HG03045 (cell line): ENCODE data around the gene TMEM176B.

Experiments used
- ATAC-seq: cut with Tn5 transposase; IDR thresholded peaks from one replicate; pipeline ENCODE4 v1.9.1; 2021; ENCODE audit warnings: mild to moderate bottlenecking, moderate library complexity; ENCODE audit not compliant: unreplicated experiment

The TMEM176B gene

GRCh38 chr7:150799741-150800580, at the start of gene TMEM176B:
Gene TMEM176B, minus strand, starts transcription at chr7:150800364. Its CDS starts 3,795 bp downstream, at chr7:150796569.
- no peak for ATAC-seq

DNA sequence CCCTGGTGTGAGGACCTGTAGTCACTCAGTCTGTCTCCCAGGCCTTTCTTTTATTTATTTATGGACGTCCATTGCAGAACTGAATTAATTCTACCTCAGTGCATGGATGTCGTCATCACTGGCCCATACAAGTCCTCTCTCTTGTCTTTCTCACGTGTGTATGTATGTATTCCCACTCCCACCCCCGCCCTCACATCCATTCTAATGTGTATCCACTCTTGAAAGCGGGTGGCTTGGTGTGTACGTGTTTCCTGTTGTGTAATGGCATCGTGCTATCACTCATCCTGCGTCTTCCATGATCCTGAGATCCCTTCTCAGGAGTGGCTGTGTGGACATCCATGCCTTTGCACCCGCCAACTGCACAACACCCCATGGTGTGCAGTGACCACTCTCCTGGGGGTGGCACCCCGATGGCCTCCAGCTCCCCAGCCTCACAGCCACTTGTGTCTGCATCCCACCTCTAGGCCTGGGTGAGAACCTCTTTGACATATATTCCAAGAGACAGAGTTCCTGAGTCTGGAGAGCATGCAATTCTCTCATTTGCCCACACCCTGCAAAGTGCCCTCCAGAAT, 49.1 kb upstream of the TMEM176B start:
- ATAC-seq, result no peak

DNA sequence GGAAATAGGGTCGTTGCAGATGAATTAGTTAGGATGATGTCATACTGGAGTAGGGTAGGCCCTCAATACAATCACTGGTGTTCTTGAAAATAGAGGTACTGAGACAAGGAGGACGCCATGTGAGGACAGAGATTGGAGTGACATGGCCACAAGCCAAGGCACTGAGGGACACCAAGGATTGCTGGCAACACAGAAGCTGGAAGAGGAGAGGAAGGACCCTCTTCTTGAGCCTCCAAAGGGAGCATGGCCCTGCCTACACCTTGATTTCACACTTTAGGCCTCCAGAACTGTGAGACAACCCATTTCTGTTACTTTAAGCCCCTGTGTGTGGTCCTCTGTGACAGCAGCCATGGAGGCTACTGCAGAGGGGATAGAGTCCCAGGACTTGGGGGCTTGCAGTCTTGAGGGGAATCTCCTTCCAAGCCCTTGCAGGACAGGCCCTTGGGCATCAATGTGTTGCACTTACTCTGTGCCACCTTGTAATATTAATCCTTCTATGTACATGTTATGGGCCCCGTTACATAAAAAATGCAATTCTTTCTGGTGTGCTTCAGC, 48.5 kb upstream of the TMEM176B start:
- ATAC-seq, result no peak

DNA sequence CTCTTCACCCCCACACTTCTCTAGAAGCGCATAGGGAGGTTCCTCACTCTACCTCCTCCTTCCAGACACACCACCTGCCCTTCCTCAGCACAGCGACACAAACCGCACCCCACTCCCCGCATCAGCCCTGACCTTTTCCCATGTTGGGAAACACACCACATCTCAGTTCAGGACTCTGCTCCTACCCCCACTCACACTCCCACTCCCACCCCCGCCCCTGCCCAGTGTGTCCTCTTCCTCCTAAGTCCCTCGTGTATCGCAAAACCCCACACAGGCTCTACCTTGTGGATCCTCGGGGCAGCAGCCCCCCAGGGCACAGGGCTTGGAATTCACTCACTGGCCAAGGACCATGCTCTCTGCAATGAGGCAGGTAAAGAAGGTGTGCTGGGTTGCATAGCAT, 47.9 kb upstream of the TMEM176B start:
- no peak for ATAC-seq

DNA sequence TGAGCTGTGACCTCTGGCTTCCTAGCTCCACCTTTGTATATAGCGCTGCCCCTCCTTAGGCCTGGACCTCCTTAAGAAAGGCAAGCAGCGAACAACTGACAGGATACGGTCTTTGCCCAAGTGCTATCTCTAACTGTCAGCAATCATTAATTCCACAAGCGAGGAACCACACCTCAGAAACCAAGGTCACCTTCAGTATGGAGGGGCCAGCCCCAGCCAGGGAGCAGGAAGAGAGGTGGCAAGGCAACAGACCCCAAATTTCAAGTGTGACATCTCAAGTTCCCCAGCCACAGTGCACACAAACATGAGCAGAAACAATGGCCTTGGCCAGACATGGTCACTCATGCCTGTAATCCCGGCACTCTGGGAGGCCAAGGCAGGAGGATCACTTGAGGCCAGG, 47.4 kb upstream of the TMEM176B start:
- no peak for ATAC-seq

GRCh38 chr7:150846291-150847115, 46.3 kb upstream of the TMEM176B start:
- no peak for ATAC-seq

GRCh38 chr7:150845421-150845861, 45.3 kb upstream of the TMEM176B start:
- no peak for ATAC-seq

DNA sequence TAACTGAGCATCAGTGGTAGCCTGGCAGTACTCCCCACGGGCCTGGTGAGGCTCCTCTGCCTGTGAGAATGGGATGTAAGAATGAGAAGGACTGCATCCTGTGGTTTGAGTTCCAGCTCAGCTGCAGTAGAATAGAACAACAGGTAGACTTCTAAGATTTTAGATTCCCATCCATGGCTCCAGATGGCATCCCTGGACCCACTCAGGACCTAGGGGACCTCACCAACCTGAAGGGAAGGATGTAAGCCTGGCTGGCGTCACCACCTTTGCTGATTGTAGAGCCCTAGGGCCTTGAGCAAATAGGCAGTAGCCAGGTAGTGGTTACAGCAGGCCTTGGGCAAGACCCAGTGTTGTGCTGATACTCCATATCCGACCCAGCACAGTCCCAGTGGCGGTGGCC, 42.6 kb upstream of the TMEM176B start:
- no peak for ATAC-seq

GRCh38 chr7:150842018-150842417, 41.9 kb upstream of the TMEM176B start:
- no peak for ATAC-seq

DNA sequence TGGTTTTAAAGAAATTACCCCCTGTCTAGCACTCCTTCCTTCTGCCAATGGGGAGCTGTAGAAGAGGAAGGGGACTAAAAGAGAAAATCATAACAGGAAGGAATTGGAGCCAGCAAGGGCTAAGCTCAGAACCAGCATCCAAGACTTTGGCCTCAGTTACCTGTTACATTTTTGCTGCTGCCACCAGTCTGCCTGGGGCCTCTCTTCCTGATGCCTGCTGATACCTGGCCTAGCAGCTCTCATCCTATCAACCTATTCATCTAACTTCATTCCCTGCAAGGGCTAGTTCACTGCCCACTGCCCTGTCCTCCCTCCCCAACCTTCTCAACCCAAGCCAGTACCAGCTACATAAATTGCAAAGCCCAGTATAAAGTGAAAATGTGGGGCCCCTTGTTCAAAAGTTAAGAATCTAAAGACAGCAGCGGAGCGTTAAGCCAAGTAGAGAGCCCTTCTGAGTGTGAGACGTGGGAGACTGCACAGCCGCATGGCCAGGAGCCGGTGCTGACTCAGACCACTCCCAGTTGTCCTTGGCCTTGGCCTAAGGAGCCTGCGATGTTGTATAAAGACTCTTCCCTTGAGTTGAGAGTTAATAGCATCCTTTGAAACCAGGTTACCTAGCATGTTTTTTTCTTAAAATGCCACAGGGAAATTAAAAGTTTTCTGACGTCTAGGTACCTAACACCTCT, 38.9 kb upstream of the TMEM176B start:
- no peak for ATAC-seq

DNA sequence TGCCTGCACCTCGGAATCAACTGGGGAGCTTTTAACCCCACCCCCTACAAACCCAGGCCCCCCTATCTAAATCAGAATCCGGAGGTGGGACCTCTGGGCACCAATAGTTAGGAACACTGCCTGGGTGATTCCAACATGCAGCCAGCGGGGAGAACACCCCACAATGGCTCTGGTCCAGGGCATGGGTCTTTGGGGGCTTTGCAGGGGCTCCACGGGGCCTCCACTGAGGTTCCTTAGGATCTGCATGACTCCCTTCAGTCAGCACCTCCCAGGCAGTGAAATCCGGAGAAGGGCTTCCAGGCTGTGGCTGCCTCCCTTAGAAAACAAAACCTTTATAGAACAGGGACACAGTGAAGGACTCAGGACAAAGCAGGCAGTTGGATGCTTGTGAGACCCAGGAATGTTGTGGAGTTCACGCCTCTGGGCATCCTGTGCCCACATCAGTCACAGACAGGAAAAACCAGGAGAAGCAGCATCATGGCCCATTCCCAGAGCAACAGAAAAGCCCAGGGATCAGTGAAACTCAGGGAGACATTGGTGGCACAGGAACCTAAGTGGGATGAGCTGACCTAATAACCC, 35.6 kb upstream of the TMEM176B start:
- ATAC-seq, result no peak

GRCh38 chr7:150835019-150835418, 34.9 kb upstream of the TMEM176B start:
- ATAC-seq, result no peak

GRCh38 chr7:150831851-150832250, 31.7 kb upstream of the TMEM176B start:
- no peak for ATAC-seq

GRCh38 chr7:150830937-150831336, 30.8 kb upstream of the TMEM176B start:
- no peak for ATAC-seq

DNA sequence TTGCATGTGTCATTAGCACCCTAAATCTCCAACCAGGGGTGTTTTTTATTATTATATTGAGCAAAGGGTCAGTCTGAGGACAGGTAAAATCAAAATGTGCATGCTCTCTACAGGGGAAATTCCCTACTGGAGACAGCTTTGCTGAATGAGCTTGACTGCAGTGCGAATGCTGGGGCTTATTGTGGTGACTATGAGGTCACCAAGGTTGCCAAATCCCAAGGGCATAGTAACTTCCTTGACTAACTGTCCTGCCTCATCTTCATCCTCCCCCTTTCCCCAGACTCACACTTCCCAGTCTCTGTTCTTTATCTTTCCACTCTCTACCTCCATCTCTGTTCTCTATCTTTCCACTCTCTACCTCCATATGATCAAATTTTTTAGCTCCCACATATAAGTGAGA, 29.3 kb upstream of the TMEM176B start:
- no peak for ATAC-seq

DNA sequence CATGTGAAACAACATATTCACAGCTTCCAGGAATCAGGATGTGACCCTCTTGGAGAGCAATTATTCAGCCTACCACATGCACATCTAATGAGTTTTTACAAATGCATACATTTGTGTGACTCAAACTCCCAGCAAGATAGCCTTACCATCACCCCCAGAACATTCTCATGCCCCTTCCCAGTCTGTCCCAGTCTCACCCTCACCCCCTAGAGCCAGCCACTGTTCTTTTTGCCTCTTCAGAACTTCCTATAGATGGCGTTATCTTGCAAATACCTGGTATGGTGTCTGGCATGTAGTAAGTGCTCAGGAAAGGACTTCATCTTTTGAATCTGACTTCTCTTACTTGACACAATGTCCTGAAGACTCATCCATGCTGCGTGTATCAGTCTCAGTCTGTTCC, 28.2 kb upstream of the TMEM176B start:
- no peak for ATAC-seq

DNA sequence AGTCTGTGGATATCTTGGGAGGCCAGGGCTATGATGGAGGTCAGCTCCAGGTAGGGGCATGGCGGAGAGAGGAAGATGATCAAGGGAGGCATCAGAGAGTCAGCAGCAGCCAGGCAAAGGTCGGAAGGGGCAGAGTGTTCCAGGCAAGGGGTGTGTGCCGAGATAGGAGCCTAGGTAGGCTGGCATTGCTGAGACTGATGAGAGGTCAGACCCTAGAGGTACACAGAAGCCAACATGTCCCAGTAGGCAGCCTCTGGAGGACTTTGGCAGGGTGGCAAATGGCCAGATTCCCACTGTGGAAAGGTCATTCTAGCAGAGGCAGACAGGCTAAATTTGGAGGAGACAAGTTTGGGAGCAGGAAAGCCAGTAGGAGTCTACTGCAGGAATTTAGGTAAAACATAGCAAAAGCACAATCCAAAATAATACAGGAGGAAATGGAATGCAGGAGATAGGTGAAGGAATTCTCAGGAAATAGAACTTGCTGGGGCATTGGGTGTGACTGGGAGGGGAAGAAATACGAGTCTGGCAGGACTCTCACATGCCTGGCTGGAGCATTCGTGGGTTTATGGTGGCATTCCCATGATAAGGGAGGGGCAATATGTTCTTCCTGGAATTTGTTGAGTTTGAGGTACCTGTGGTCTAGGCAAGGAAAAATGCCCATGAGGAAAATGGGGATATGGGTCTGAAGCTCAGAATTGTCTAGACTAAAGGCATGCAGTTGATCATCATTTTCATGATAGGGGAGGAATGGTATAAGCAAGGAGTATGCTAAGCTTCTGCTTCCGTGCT, 26.1 kb upstream of the TMEM176B start:
- no peak for ATAC-seq

- no peak for ATAC-seq
Observed at GRCh38 chr7:150824379-150825177, 24.4 kb upstream of the TMEM176B start.
